Stimulated activated CD4-positive, alpha-beta T cell treated with anti-CD3 and anti-CD28 coated beads, Interleukin-2, amount 100 ng/mL, for 48 hours (primary cell): ENCODE data around the gene MEIS2.

ENCODE experiments used
- DNase-seq, 2 donors: peaks; one replicate each; pipeline ENCODE4 v3.0.0-alpha.2; 2020

The MEIS2 gene

GRCh38 chr15:37037850-37038715 lies 62.3 kb downstream of the MEIS2 start:
- DNase-seq = no peak

DNA sequence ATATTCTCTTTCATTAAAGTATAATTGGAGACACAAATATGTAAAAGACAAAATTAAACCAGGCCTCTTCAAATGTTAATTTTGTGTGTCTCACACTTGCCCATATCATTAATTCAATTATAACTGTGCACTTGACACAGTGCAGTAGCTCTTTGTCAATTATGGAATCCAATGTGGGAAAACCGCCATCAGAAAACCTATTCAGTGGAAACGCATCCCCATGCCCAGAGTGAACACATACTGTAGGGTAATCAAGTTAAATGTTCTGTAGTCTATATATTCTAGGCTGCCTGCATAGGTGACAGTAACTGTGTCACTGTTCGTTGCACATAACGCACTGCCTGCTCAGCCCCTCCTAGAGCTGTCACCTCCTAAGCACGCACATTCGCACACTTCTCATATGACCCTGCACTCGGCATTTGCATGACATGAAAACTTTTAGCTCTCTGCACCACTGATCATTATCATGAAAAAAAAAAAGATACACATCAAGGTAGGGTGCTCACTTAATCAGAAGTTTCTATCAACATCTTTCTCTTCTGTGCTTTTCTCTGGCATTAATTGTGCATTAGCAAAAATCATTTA lies 63.2 kb downstream of the MEIS2 start:
- DNase-seq = no peak

- DNase-seq = no peak
Measured at GRCh38 chr15:37034835-37035748, 65.3 kb downstream of the MEIS2 start.

GRCh38 chr15:37034392-37034791 lies 66.0 kb downstream of the MEIS2 start:
- no peak for DNase-seq

GRCh38 chr15:37032091-37032775 lies 68.1 kb downstream of the MEIS2 start:
- no peak for DNase-seq

DNA sequence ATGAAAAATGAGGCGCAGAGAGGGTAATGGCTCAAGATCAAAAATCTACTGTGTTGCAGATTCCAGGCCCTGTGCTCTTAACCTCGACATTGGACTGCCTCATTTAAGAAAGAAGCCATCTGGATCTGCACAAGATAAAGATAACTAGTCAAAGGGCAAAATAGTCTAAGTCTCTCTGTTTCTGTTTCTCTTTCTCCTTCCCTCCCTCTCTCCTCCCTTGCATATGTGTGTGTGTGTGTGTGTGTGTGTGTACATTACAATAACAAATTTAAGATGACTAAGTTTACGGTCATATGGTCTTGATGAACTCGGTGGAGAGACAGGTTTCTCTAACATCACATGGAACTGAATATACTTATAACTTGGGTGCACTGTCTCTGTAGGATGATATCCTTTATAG lies 69.2 kb downstream of the MEIS2 start:
- DNase-seq = no peak

DNA sequence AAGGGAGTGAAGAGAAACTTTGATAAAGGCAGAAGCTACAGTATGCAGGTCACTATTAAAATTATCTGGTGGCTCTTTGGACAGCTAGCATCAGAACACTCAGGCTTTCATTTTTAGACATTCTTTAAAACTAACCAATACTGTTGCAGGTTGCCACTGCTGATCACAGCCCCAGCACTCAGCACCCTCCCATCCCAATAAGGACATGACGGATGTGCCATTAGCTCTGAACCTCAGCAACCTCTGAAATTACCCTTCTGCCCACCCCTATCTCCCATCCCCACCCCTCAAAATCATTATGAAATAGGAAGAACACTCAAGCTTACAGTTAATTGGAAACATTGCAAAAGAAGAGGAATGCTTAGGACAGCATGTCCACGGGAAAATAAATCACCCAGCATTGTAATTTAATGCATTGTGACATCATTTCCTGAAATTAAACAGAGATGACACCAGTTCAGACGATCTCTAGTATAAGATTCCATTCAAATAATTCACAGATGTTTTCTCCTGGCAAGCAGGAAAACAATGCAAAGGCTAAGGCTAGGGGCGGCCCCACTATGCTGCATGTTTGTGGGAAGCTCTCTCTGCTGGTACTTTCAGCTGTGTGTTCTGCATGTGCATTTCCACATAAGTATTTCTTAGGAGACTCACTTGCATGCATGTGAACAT lies 71.6 kb downstream of the MEIS2 start:
- no peak for DNase-seq

- no peak for DNase-seq
Measured at GRCh38 chr15:37020852-37021251, 79.5 kb downstream of the MEIS2 start.

GRCh38 chr15:37019479-37020433 lies 80.6 kb downstream of the MEIS2 start:
- no peak for DNase-seq

- no peak for DNase-seq
Measured at GRCh38 chr15:37017031-37017625, 83.2 kb downstream of the MEIS2 start.

- no peak for DNase-seq
Measured at GRCh38 chr15:37016231-37016630, 84.1 kb downstream of the MEIS2 start.

DNA sequence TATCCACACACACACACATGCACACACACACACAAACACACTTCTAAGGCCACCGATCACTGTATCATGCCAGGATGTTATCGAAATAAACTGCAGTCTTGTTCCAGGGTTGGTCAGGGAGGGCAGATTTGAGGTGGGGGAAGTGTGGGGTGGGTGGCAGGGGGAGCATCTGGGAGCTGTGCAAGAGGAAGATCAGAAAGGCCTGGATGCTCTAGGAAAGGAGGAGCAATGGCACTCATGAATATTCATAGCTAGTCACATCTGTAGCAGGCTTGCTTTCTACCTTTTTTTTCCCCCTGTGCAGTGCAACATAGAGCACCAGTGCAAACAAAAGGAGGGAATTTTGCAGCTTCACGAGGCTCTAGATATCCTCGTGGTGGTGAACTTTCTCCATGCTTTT lies 84.9 kb downstream of the MEIS2 start:
- DNase-seq = no peak

DNA sequence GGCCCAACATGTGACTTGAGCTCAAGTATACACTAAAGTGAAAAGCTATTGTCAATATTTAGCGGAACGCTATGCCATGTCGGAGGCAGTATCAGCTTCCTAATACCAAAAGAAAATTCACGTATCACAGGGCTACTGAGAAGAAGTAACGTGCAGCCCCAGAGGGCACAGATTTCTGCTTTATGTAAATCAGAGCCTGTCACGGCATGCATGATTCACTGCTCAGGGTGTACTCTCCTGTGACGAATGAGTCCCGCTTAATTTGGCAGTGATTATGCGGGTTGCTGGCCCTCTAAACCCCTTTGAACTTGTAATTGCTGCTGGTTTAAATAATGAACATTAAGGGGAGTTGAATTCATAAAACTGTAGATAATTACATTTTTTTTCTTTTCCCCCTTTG lies 85.3 kb downstream of the MEIS2 start:
- no peak for DNase-seq

GRCh38 chr15:37014566-37014965 lies 85.8 kb downstream of the MEIS2 start:
- no peak for DNase-seq

DNA sequence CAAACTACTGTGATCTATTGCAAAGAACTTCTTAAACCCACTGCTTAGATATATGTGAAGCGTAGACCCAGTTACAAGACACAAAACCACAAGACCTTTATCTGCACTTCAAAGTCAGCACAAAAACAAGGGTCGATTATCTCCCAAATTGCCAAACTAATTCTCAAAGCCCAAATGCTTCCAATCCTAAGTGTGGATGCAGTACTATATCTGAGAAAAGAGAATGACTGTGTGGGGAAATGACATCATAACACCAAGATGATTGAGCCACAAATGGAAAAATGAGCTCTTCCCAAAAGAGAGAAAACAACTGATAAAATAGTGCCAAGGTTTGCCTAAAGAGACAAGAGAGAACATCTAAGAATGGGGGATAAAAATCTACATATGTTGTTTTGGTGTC lies 86.2 kb downstream of the MEIS2 start:
- no peak for DNase-seq

GRCh38 chr15:37010595-37010994 lies 89.8 kb downstream of the MEIS2 start:
- DNase-seq = no peak

DNA sequence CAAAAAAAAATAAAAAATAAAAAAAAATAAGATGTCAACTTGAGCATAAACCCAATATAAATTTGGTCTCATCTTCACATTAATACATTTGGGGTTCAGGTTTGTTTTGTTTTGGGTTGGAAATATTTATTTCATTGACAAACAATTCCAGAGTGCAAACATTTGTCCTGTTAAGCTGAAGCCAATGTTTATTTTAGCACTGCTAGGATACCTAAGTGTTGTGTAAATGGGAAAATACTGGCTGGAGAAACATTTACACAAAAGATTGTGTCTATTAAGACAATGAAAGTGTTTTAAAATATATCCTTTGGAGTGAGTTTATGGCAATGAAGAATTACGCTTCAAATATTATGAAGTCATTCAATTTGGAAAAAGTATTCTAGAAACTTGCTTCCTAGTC lies 91.1 kb downstream of the MEIS2 start:
- DNase-seq = no peak

DNA sequence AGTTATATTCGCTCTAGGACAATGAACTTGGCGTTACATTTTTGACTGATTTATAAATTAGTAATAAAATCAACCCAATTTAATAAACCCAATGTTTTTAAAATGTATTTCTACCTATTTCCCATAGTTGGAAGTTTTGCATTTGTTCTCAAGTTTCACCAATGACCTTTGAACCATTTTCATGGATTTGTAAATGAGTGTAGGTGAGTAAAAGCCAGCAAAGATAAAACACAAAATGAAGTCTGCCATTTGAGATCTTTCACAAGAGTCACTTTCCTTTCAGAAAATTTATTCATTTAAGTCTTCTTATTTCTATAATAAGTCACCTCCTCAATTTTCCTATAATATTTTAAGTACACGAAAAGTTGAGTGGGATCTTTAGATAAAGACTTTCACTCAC lies 92.1 kb downstream of the MEIS2 start:
- no peak for DNase-seq

- DNase-seq = no peak
Measured at GRCh38 chr15:37007301-37007700, 93.0 kb downstream of the MEIS2 start.

DNA sequence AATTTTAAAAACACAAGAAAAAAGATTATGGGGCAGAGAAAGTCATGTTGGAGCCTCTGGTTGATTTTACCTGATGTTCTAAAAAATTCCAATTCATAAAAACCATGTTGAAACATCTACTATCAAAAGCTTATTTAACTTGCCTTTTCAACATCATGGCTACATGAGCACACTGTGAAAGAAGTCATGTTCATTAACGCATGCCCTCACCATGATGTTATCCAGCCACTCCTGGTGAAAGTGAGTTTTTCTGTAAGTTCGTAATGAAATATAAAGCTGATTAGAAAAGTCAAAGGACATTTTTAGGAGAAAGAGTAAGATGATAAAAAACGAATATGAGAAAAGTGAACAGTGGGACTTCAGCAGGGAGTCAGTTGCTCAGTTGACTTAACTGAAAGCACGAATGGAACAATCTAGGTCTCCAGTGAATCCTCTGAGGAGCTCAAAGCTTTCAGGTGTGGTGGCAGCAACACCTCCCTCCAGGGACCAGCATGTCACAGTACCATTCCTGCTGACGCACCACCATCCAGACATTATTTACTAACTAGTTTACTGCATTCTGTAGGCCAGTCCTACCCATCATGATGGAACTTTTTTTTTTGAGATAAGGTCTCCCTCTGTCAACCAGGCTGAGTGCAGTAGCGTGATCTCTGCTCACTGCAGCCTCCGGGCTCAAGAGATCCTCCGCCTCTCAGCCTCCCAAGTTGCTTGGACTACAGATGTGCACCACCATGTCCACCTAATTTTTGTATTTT lies 95.2 kb downstream of the MEIS2 start:
- no peak for DNase-seq
